Cardiac septum (tissue), 1 donor: Measurements from ENCODE around the gene ZNF534. TPM values are rescaled to one million over a fixed set of nuclear protein-coding genes. Genes with fewer than 3 reads are reported as not detected.
"Not testable (repeated sequence)": the region's sequence is repeated elsewhere in the genome, so short reads cannot be mapped to it uniquely, and the experiment has no call there.

ENCODE experiments used
- DNase-seq: peaks from one replicate; pipeline ENCODE4 v3.0.0-alpha.2; 2020; ENCODE audit warnings: low spot score
- intact Hi-C: fragments of 100-400 bp; cut with DNase I; formaldehyde crosslinking; loops from one replicate; pipeline ENCODE4 v1.14.0; 2022
- long read RNA-seq: library from polyadenylated mRNA; unstranded; transcript quantifications from one replicate; pipeline ENCODE4 v2.0.0, GENCODE V29; 2021
- total RNA-seq: library from RNA; stranded (reverse); fragmentation: NEBNext Ultra II Directional; extraction: Animal tissue kit (Norgen Biotek cat#: 25700); gene quantifications from one replicate; pipeline ENCODE4 v1.2.1, GENCODE V29; 2021
- donor health status: DM: no; HTN: no; CAD: no.

Gene ZNF534
- 0.73 TPM for total RNA-seq
- long read RNA-seq, result 0 reads

- intact Hi-C loops, result no loop called here
- DNase-seq, result no peak
These were observed at the start of gene ZNF534 for GRCh38 chr19:52428937-52429336. TSS of gene ZNF534 (plus strand) at chr19:52429148. CDS start at chr19:52431475, 2,327 bp downstream.

- DNase-seq, result no peak
- intact Hi-C loops, result loop anchor here (10.0 kb wide), 1 partner anchor 184 kb away; the partner anchor contains the start of gene ZNF701
These were observed 37.8 kb upstream of the ZNF534 start for GRCh38 chr19:52391135-52391534.

- peak; percentile 98 for DNase-seq
- intact Hi-C loops, result loop anchor here (2.0 to 10.0 kb wide), 3 partner anchors 27 to 177 kb away; partner anchors contain the start of genes ZNF701 and ZNF808
These were observed 31.5 kb upstream of the ZNF534 start, which contains the start of gene ZNF528 for GRCh38 chr19:52397310-52398080. TSS of gene ZNF528 (plus strand) at chr19:52397849. CDS start at chr19:52402014, 4,165 bp downstream.

GRCh38 chr19:52398081-52398441, 30.9 kb upstream of the ZNF534 start:
- no peak for DNase-seq
- intact Hi-C loops, result loop anchor here (2.0 to 10.0 kb wide), 3 partner anchors 27 to 177 kb away; partner anchors contain the start of genes ZNF701 and ZNF808

- DNase-seq, result no peak
- intact Hi-C loops, result no loop called here
These were observed 18.7 kb upstream of the ZNF534 start for GRCh38 chr19:52410276-52410675.

- DNase-seq, result no peak
- intact Hi-C loops, result no loop called here
These were observed 13.2 kb upstream of the ZNF534 start for GRCh38 chr19:52415711-52416110.

GRCh38 chr19:52442179-52442578, 13.2 kb downstream of the ZNF534 start:
- DNase-seq, result no peak
- intact Hi-C loops, result no loop called here

GRCh38 chr19:52444506-52444905, 15.6 kb downstream of the ZNF534 start:
- intact Hi-C loops, result no loop called here
- DNase-seq, result no peak

- no peak for DNase-seq
- intact Hi-C loops, result no loop called here
These were observed 22.3 kb downstream of the ZNF534 start for GRCh38 chr19:52451241-52451640.

GRCh38 chr19:52453324-52454094, 24.6 kb downstream of the ZNF534 start, which contains the start of gene ZNF578:
TSS of gene ZNF578 (plus strand) at chr19:52453553. CDS start at chr19:52501846, 48,293 bp downstream.
- intact Hi-C loops, result no loop called here
- DNase-seq, result peak; percentile 86

- no peak for DNase-seq
- intact Hi-C loops, result no loop called here
These were observed 36.0 kb downstream of the ZNF534 start for GRCh38 chr19:52464798-52465470.

- no peak for DNase-seq
- intact Hi-C loops, result no loop called here
These were observed 44.9 kb downstream of the ZNF534 start for GRCh38 chr19:52473655-52474350.

GRCh38 chr19:52474351-52475127, 45.6 kb downstream of the ZNF534 start:
- DNase-seq, result no peak
- intact Hi-C loops, result no loop called here

GRCh38 chr19:52484111-52484743, 55.3 kb downstream of the ZNF534 start:
- intact Hi-C loops, DNase-seq: not testable (repeated sequence)

GRCh38 chr19:52485064-52485463, 56.1 kb downstream of the ZNF534 start:
- DNase-seq, intact Hi-C loops: not testable (repeated sequence)

- DNase-seq, result peak; percentile 1
- intact Hi-C loops, result not testable (repeated sequence)
These were observed 56.8 kb downstream of the ZNF534 start for GRCh38 chr19:52485561-52486240.

GRCh38 chr19:52492201-52492993, 63.4 kb downstream of the ZNF534 start:
- intact Hi-C loops, result no loop called here
- no peak for DNase-seq
